ENCODE measurements around the gene RFX3.

- TF ChIP-seq CTCF (IDR thresholded peaks at IDR 0.05) (no peak), POLR2A (IDR thresholded peaks at IDR 0.05) (no peak)
Observed at GRCh38 chr9:3170819-3171218, 355.0 kb downstream of the RFX3 start.
